Measurements from ENCODE around the gene NVL.
A peak's percentile ranks its signal among the peaks of the same experiment; 100 is the strongest.

The NVL gene

GRCh38 chr1:224331326-224331725, 1.4 kb upstream of the NVL start:
- no peak overlapping the region for H3K4me3 ChIP-seq
- peak overlapping the region in 1 of 2 donors; percentile 88 for H3K27ac ChIP-seq
- no peaks in the 10 kb centered on the region for H3K9me3 ChIP-seq
- H3K36me3 ChIP-seq: no peaks in the 10 kb centered on the region
- H3K4me1 ChIP-seq: peaks cover 0 to 27% (median 18%) of the 10 kb centered on the region in 4 donors
- no peak for TF ChIP-seq CTCF (IDR thresholded peaks at IDR 0.05)
- intact Hi-C loops (cut with DNase I; ENCODE audit: low total_unique reads): loop anchor here (5.0 kb wide), 1 partner anchor 219 kb away; the partner anchor contains the start of gene FBXO28
- DNase-seq: no peak
- no peaks in the 10 kb centered on the region for H3K27me3 ChIP-seq

GRCh38 chr1:224329484-224329841, 509 bp downstream of the NVL start:
- Histone ChIP-seq H3K27me3 (no peaks in the 10 kb centered on the region), H3K9me3 (no peaks in the 10 kb centered on the region), H3K36me3 (peaks cover 0 to 8% (median 0%) of the 10 kb centered on the region in 3 donors), H3K27ac (peak overlapping the region; percentile 81 to 88), H3K4me1 (peaks cover 0 to 27% (median 18%) of the 10 kb centered on the region in 4 donors), H3K4me3 (peak overlapping the region; percentile 71 to 75)
- TF ChIP-seq CTCF (IDR thresholded peaks at IDR 0.05): no peak
- no peak for DNase-seq
- intact Hi-C loops (cut with DNase I; ENCODE audit: low total_unique reads): no loop called here

GRCh38 chr1:224328644-224329043, 1.3 kb downstream of the NVL start:
- Histone ChIP-seq H3K36me3 (peaks cover 0 to 8% (median 0%) of the 10 kb centered on the region in 3 donors), H3K27me3 (no peaks in the 10 kb centered on the region), H3K4me3 (peak overlapping the region in 1 of 2 donors; percentile 75), H3K9me3 (no peaks in the 10 kb centered on the region), H3K27ac (no peak overlapping the region), H3K4me1 (peaks cover 0 to 27% (median 18%) of the 10 kb centered on the region in 4 donors)
- DNase-seq: no peak
- no peak for TF ChIP-seq CTCF (IDR thresholded peaks at IDR 0.05)
- intact Hi-C loops (cut with DNase I; ENCODE audit: low total_unique reads): no loop called here

GRCh38 chr1:224325959-224326358, 4.0 kb downstream of the NVL start:
- DNase-seq: no peak
- no peaks in the 10 kb centered on the region for H3K27me3 ChIP-seq
- no peaks in the 10 kb centered on the region for H3K9me3 ChIP-seq
- H3K36me3 ChIP-seq: peaks cover 0 to 9% (median 0%) of the 10 kb centered on the region in 3 donors
- intact Hi-C loops (cut with DNase I; ENCODE audit: low total_unique reads): no loop called here
- H3K27ac ChIP-seq: no peak overlapping the region
- no peak overlapping the region for H3K4me3 ChIP-seq
- peaks cover 0 to 25% (median 17%) of the 10 kb centered on the region in 4 donors for H3K4me1 ChIP-seq
- TF ChIP-seq CTCF (IDR thresholded peaks at IDR 0.05): no peak

GRCh38 chr1:224321706-224322105, 8.3 kb downstream of the NVL start:
- Histone ChIP-seq H3K4me3 (no peak overlapping the region), H3K4me1 (no peaks in the 10 kb centered on the region), H3K9me3 (no peaks in the 10 kb centered on the region), H3K27me3 (no peaks in the 10 kb centered on the region), H3K27ac (no peak overlapping the region), H3K36me3 (peaks cover under 1 to 26% (median 6%) of the 10 kb centered on the region in 3 donors)
- TF ChIP-seq CTCF (IDR thresholded peaks at IDR 0.05): no peak
- intact Hi-C loops (cut with DNase I; ENCODE audit: low total_unique reads): no loop called here
- DNase-seq: no peak

Measured in tibial artery (tissue), 4 donors.